Heart left ventricle (tissue), 16 donors: ENCODE data around the gene LMBRD1. TPM values are rescaled to one million over a fixed set of nuclear protein-coding genes. Genes with fewer than 3 reads are reported as not detected.
"Not testable (repeated sequence)": the region's sequence is repeated elsewhere in the genome, so short reads cannot be mapped to it uniquely, and the experiment has no call there.

Source experiments
- ATAC-seq, 4 donors: fragments of 200-7000 bp; cut with Tn5 transposase; one replicate each; pipeline ENCODE4 v1.9.1; 2020 to 2022; ENCODE audit warnings: moderate library complexity in 4 of 4, mild to moderate bottlenecking in 3 of 4, moderate number of reproducible peaks in 1 of 4
- DNase-seq, 5 donors: peaks; one replicate each; pipeline ENCODE4 v3.0.0-alpha.2; 2020
- H3K27ac ChIP-seq, 12 donors: fragments of 200-600 bp; sonication (generic) in 4 of 12; one replicate each; pipeline versions ENCODE4 v1.5.0 to v1.8.0; 2016 to 2022; ENCODE audit warnings: mild to moderate bottlenecking in 2 of 12
- H3K27me3 ChIP-seq, 9 donors: fragments of 200-600 bp; sonication (generic) in 2 of 9; one replicate each; pipeline versions ENCODE4 v1.5.1 to v1.8.0; 2016 to 2022; ENCODE audit warnings: mild to moderate bottlenecking in 3 of 9
- H3K36me3 ChIP-seq, 9 donors: fragments of 200-600 bp; sonication (generic) in 2 of 9; one replicate each; pipeline versions ENCODE4 v1.5.0 to v1.8.0; 2018 to 2022; ENCODE audit warnings: mild to moderate bottlenecking in 2 of 9
- H3K4me1 ChIP-seq, 12 donors: fragments of 200-600 bp; sonication (generic) in 4 of 12; one replicate each; pipeline versions ENCODE4 v1.5.0 to v1.8.0; 2016 to 2022; ENCODE audit warnings: mild to moderate bottlenecking in 3 of 12
- H3K4me3 ChIP-seq, 12 donors: fragments of 200-600 bp; sonication (generic) in 4 of 12; one replicate each; pipeline versions ENCODE4 v1.5.0 to v1.8.0; 2017 to 2022; ENCODE audit warnings: mild to moderate bottlenecking in 9 of 12, moderate library complexity in 4 of 12
- H3K9me3 ChIP-seq, 12 donors: fragments of 200-600 bp; sonication (generic) in 4 of 12; one replicate each; pipeline versions ENCODE4 v1.5.0 to v1.8.0; 2016 to 2022; ENCODE audit warnings: mild to moderate bottlenecking in 1 of 12
- POLR2A ChIP-seq, 2 donors: fragments of 450-650 bp; IDR thresholded peaks; one replicate each; pipeline ENCODE4 v1.6.1; 2017; ENCODE audit warnings: antibody characterized with exemption in 2 of 2, mild to moderate bottlenecking in 2 of 2, moderate library complexity in 2 of 2
- WGBS, 4 donors: extraction: QIAGEN DNeasy Blood & Tissue Kit in 2 of 4; methylation state at CpG; one replicate each; pipeline versions ENCODE4 v1.1.5 to v1.1.7; 2013 to 2018; 5-methylcytosine and 5-hydroxymethylcytosine counted together
- intact Hi-C, 10 donors: fragments of 100-400 bp; cut with DNase I; formaldehyde crosslinking; loops; one replicate each; pipeline versions ENCODE4 v1.11.1 to v1.14.2; 2022
- polyA plus RNA-seq, 2 donors: library from polyadenylated mRNA; stranded (reverse); fragments of 200-250 nt; gene quantifications; one replicate each; pipeline ENCODE4 v1.2.3, GENCODE V29; 2013
- total RNA-seq, 9 donors: library from RNA; depleted of rRNA in 2 of 9; stranded (reverse); fragments of >200 nt in 2 of 9; fragmentation: NEBNext Ultra II Directional in 3 of 9; extraction: Animal tissue kit (Norgen Biotek cat#: 25700) in 3 of 9; gene quantifications; one replicate each; pipeline versions ENCODE4 v1.1.0 to v1.2.4, GENCODE V29; 2016 to 2023
- TF ChIP-seq, protein P1 (sequence below), 12 donors: fragments of 200-600 bp; sonication (generic) in 4 of 12; IDR thresholded peaks; one replicate each; pipeline versions ENCODE4 v1.5.0 to v1.8.0; 2018 to 2022; ENCODE audit warnings: antibody characterized with exemption in 12 of 12, mild to moderate bottlenecking in 5 of 12
- donor health status: ischemic (EF 13 %, LVEDD 7.1; RV severe dilation, severe dysfunction).
- donor health status: healthy with polysubstance abuse.
- donor health status: DM: no; HTN: yes; CAD: no.
- donor health status: DM: no; HTN: no; CAD: no.
- donor health status: ischemic (EF 25% LVEDD 6.9; RV normal size, moderate dysfunction).
- donor health status: ischemic (EF 25% LVEDD 5.7; RV mildly dilated, moderate dysfunction).
- donor health status: healthy.
- donor health status: DM: yes; HTN: yes; CAD: no.
- donor health status: ischemic (EF 35%, LVEDD 5.7; RV mildly dilated, moderate dysfunction).
- donor health status: nonischemic (EF 11% LVEDD 7.7; RV severe dilation, severe dysfunction).
- donor health status: DM: yes; HTN: yes; CAD: no.
- donor health status: PGD.
- donor health status: ischemic (EF 29% LVEDD 5.4; RV normal size, mild dysfunction).
- donor health status: nonischemic (EF 23%, LVEDD 6.1; RV moderate dilation, normal function).

LMBRD1 gene
- total and polyA plus RNA-seq, 11 donors = 37.0 to 53.6 (median 45.1) TPM

DNA sequence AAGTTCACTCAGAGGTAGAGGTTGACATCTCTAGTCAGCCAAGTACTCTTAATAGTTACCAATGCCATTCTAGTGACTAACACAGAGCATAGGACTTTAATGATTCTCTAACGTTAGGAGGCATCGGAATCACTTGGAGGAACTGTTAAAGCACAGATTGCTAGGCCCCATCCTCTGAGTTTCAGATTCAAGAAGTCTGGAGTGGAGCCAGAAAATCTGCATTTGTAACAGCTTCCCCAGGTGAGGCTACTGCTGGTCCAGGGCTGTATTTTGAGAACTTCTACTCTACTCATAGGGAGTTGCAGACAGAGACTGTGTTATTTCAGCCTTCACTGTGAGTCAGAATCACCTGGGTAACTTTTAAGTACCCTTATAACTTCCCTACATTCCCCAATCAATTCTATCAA is 5.7 kb downstream of the LMBRD1 start:
- no peak for TF ChIP-seq POLR2A (IDR thresholded peaks at IDR 0.05)
- TF ChIP-seq, protein P1, sequence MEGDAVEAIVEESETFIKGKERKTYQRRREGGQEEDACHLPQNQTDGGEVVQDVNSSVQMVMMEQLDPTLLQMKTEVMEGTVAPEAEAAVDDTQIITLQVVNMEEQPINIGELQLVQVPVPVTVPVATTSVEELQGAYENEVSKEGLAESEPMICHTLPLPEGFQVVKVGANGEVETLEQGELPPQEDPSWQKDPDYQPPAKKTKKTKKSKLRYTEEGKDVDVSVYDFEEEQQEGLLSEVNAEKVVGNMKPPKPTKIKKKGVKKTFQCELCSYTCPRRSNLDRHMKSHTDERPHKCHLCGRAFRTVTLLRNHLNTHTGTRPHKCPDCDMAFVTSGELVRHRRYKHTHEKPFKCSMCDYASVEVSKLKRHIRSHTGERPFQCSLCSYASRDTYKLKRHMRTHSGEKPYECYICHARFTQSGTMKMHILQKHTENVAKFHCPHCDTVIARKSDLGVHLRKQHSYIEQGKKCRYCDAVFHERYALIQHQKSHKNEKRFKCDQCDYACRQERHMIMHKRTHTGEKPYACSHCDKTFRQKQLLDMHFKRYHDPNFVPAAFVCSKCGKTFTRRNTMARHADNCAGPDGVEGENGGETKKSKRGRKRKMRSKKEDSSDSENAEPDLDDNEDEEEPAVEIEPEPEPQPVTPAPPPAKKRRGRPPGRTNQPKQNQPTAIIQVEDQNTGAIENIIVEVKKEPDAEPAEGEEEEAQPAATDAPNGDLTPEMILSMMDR (IDR thresholded peaks at IDR 0.05) = no peak
- ATAC-seq = peak in 3 of 4 donors; percentile 41 to 70 (median 64)
- 37 to 50% (median 42%) methylated on average over 2 of the region's 2 CpGs for WGBS, 4 donors
- intact Hi-C loops = no loop called here
- no peak for DNase-seq
- H3K36me3 ChIP-seq = peaks cover 0 to 23% (median 18%) of the 10 kb centered on the region in 9 donors
- peak overlapping the region in 10 of 12 donors; percentile 33 to 76 (median 58) for H3K27ac ChIP-seq
- H3K9me3 ChIP-seq = no peaks in the 10 kb centered on the region
- H3K4me1 ChIP-seq = peaks cover 0 to 55% (median 32%) of the 10 kb centered on the region in 12 donors
- H3K27me3 ChIP-seq = no peaks in the 10 kb centered on the region
- H3K4me3 ChIP-seq = no peak overlapping the region

DNA sequence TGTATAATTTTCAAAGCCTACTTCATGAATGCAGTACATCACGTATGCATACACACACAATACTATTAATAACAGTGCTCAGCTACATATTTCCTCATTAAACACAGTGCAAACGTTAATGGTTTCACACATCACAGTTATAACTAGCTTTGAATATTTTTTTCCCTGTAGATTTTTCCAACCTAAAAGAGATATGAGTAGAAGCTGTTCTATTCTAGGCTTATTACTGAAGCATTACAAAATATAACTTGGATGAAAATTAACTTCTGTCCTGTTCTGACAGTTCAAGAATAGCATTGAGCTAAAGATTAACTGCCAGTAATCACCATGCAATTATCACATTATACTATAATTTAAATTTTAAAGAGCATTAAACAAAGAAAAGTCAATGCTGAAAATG is 6.2 kb downstream of the LMBRD1 start:
- Histone ChIP-seq H3K27ac (peak overlapping the region in 10 of 12 donors; percentile 33 to 76 (median 58)), H3K9me3 (no peaks in the 10 kb centered on the region), H3K36me3 (peaks cover 0 to 23% (median 18%) of the 10 kb centered on the region in 9 donors), H3K4me3 (no peak overlapping the region), H3K4me1 (peaks cover 0 to 51% (median 32%) of the 10 kb centered on the region in 12 donors), H3K27me3 (no peaks in the 10 kb centered on the region)
- intact Hi-C loops = no loop called here
- no peak for DNase-seq
- TF ChIP-seq, protein P1 (IDR thresholded peaks at IDR 0.05) = no peak
- TF ChIP-seq POLR2A (IDR thresholded peaks at IDR 0.05) = no peak
- WGBS, 4 donors = 52 to 55% (median 53%) methylated on average over 2 of the region's 2 CpGs
- peak; percentile 7 to 52 (median 21) for ATAC-seq

DNA sequence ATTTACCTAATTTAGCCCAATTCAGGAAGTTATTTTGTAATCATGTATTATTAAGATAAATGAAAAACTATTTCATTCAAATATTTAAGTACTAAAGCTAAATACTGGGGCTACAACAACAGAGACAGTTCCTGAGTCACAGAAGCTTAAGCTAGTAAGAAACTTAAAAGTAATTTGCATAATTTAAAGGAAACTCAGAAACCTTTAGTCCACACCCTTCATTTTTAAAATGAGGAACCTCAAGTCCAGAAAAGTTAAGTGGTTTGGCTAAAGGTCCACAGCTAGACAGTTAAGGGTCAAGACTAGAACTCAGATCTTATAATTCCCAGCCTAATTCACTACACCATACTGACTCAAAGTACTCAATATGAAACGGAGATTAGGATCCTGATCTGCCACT is 7.2 kb downstream of the LMBRD1 start:
- TF ChIP-seq, protein P1 (IDR thresholded peaks at IDR 0.05) = no peak
- no peak for TF ChIP-seq POLR2A (IDR thresholded peaks at IDR 0.05)
- ATAC-seq = no peak
- no peak overlapping the region for H3K27ac ChIP-seq
- WGBS, 4 donors = 85 to 94% (median 90%) methylated on average over 1 of the region's 1 CpG
- no peaks in the 10 kb centered on the region for H3K27me3 ChIP-seq
- no peak for DNase-seq
- intact Hi-C loops = no loop called here
- H3K36me3 ChIP-seq = peaks cover 0 to 23% (median 18%) of the 10 kb centered on the region in 9 donors
- peaks cover 0 to 50% (median 30%) of the 10 kb centered on the region in 12 donors for H3K4me1 ChIP-seq
- H3K9me3 ChIP-seq = no peaks in the 10 kb centered on the region
- H3K4me3 ChIP-seq = no peak overlapping the region

DNA sequence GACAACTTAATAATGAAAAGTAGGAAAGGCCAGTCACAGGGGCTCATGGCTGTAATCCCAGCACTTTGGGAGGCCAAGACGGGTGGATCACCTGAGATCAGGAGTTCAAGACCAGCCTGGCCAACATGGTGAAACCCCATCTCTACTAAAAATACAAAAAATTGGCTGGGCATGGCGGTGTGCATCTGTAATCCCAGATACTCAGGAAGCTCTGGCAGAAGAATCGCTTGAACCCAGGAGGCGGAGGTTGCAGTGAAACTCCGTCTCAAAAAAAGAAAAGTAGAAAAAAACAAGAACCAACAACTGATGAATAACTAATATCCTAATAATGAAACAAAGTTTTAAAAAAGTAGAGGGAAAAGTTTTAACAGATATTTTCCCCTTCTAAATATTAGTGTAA is 9.4 kb downstream of the LMBRD1 start:
- ATAC-seq, DNase-seq, H3K9me3 ChIP-seq, H3K27me3 ChIP-seq, H3K4me3 ChIP-seq, intact Hi-C loops, H3K27ac ChIP-seq: not testable (repeated sequence)
- H3K36me3 ChIP-seq = peaks cover 0 to 24% (median 18%) of the 10 kb centered on the region in 9 donors
- WGBS, 4 donors = 77 to 90% (median 87%) methylated on average over 5 of the region's 5 CpGs
- peaks cover 0 to 45% (median 28%) of the 10 kb centered on the region in 12 donors for H3K4me1 ChIP-seq

DNA sequence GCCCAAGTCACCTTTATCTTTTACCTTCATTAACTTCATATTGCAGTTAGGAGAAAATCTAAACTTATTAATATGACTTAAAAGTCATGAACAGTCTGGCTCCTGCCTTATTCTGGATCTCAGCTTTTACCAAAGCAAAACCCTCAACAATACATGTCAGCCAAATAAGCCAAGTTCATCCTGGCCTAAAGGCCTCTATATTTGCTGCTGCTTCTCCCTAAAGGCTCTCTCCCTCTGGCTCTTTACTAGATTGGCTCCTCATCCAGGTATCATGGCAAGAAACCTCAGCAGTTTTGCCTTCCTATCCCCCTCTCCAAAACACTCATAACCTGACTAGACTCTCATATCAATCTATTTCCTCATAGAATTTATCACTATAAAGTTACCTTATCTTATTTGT is 11.1 kb downstream of the LMBRD1 start:
- Histone ChIP-seq H3K9me3 (no peaks in the 10 kb centered on the region), H3K27ac (no peak overlapping the region), H3K4me3 (no peak overlapping the region), H3K36me3 (peaks cover 0 to 29% (median 22%) of the 10 kb centered on the region in 9 donors), H3K27me3 (no peaks in the 10 kb centered on the region), H3K4me1 (peaks cover 0 to 42% (median 14%) of the 10 kb centered on the region in 12 donors)
- ATAC-seq (no peak), DNase-seq (no peak)
- TF ChIP-seq, protein P1 (IDR thresholded peaks at IDR 0.05) = no peak
- TF ChIP-seq POLR2A (IDR thresholded peaks at IDR 0.05) = no peak
- intact Hi-C loops = no loop called here
